Breast epithelium (tissue), 3 donors: ENCODE results near the gene CROCC2.

Experiments used
- POLR2AphosphoS5 ChIP-seq, 3 donors: sonication (generic); formaldehyde crosslinking; IDR thresholded peaks; one replicate each; pipeline ENCODE4 v1.6.1; 2017; ENCODE audit warnings: antibody characterized with exemption in 3 of 3
- TF ChIP-seq, protein P1 (sequence below), 3 donors: fragments of 450-650 bp; IDR thresholded peaks; one replicate each; pipeline ENCODE4 v1.5.1; 2016 to 2017; ENCODE audit warnings: antibody characterized with exemption in 3 of 3, mild to moderate bottlenecking in 3 of 3, moderate library complexity in 3 of 3

DNA sequence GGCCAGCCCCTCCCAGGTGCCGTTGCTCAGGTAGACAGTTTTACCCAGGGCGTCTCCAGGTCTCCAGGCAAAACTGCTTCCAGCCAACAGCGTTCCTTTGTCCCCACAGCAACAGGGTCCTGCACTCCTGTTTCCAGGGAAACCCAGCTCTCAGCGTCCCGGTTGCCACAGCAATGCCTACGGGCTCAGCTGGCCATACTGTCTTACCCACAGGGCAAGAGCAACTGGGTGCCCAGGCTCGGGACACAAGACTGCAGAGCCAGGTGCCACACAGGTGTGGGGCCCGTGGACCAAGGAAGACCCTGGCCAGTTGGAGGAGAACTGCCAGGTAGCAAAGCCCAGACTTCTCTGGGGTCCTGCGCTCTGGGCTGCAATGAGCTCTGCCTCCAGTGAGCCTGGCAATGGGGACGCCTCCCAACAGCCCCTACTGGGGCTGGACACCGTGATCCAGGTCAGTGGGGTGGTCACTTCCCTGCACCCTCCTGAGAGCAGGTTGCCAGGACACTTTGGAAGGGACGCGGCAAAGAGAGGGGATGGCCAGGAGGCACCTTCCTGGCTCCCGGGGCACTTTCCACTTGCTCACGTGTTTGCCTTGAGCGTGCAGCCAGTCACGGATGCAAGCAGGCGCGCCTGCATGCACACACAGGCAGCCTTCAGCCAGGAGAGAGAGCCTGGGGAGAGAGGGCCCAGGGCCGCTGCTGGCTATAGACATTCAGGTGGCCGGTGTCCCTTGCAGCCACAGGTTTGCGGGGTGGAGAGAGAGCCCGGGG, at the start of gene CROCC2:
- TF ChIP-seq, protein P1, sequence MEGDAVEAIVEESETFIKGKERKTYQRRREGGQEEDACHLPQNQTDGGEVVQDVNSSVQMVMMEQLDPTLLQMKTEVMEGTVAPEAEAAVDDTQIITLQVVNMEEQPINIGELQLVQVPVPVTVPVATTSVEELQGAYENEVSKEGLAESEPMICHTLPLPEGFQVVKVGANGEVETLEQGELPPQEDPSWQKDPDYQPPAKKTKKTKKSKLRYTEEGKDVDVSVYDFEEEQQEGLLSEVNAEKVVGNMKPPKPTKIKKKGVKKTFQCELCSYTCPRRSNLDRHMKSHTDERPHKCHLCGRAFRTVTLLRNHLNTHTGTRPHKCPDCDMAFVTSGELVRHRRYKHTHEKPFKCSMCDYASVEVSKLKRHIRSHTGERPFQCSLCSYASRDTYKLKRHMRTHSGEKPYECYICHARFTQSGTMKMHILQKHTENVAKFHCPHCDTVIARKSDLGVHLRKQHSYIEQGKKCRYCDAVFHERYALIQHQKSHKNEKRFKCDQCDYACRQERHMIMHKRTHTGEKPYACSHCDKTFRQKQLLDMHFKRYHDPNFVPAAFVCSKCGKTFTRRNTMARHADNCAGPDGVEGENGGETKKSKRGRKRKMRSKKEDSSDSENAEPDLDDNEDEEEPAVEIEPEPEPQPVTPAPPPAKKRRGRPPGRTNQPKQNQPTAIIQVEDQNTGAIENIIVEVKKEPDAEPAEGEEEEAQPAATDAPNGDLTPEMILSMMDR (IDR thresholded peaks at IDR 0.05), result no peak
- no peak for TF ChIP-seq POLR2AphosphoS5 (IDR thresholded peaks at IDR 0.05)
